Measurements from ENCODE around the gene MGRN1. TPM values are rescaled to one million over a fixed set of nuclear protein-coding genes. Genes with fewer than 3 reads are reported as not detected.
A peak's percentile ranks its signal among the peaks of the same experiment; 100 is the strongest.

MGRN1 gene
- total and polyA plus RNA-seq, 12 donors: 19.2 to 73.5 (median 40.8) TPM

DNA sequence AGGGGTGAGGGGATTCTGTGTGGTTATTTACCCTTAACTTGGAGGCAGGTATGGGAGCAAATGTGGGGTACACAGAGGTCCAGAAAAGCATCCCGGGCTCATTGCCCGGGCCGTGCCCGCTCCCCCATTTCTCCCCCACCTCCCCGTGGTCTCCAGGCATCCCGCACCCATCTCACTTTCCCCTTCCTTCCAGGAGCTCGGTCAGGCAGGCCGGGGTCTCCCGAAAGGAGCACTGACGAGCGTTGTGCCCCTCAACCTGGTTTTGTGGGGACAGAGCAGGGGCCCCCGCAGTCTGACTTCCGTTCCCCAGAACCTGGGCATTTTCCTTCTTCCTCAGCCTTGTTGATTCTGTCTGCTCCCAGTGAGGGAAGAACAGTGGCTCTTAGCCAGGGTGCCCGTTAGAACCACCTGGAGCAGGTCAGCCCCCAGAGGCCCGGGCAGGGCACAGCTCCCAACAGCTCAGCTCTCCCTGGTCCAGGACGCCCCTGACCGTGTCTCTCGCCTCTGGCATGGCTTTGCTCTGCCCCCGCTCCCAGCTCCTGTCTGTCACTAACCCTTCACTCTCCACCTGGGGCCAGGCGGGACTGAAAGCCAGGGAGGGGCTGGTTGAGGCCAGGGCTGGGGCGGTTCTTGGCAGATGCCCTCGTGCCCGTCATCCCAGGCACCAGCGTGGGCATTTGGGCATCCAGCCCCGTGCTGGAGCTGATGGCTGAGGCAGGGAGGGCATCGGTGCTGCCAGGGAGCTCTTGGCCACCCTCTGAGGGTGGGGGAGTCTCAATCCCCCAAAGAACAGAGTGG, 56.2 kb downstream of the MGRN1 start:
- 71 to 78% methylated on average over 26 of the region's 26 CpGs for WGBS, 2 donors
- DNase-seq (peak; percentile 61 to 79), ATAC-seq (peak; percentile 26 to 73 (median 50))
- H3K36me3 ChIP-seq: peaks cover 0 to 84% (median 5%) of the 10 kb centered on the region in 9 donors
- H3K27me3 ChIP-seq: no peaks in the 10 kb centered on the region
- peaks cover 5 to 70% (median 28%) of the 10 kb centered on the region in 9 donors for H3K4me1 ChIP-seq
- peak overlapping the region in 9 of 10 donors; percentile 11 to 45 (median 40) for H3K4me3 ChIP-seq
- H3K27ac ChIP-seq: peak overlapping the region in 9 of 10 donors; percentile 67 to 91 (median 80)
- TF ChIP-seq, protein P1, sequence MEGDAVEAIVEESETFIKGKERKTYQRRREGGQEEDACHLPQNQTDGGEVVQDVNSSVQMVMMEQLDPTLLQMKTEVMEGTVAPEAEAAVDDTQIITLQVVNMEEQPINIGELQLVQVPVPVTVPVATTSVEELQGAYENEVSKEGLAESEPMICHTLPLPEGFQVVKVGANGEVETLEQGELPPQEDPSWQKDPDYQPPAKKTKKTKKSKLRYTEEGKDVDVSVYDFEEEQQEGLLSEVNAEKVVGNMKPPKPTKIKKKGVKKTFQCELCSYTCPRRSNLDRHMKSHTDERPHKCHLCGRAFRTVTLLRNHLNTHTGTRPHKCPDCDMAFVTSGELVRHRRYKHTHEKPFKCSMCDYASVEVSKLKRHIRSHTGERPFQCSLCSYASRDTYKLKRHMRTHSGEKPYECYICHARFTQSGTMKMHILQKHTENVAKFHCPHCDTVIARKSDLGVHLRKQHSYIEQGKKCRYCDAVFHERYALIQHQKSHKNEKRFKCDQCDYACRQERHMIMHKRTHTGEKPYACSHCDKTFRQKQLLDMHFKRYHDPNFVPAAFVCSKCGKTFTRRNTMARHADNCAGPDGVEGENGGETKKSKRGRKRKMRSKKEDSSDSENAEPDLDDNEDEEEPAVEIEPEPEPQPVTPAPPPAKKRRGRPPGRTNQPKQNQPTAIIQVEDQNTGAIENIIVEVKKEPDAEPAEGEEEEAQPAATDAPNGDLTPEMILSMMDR (IDR thresholded peaks at IDR 0.05): no peak
- intact Hi-C loops (cut with DNase I): loop anchor here in 1 of 10 donors (10.0 kb wide), 1 partner anchor 166 kb away; no protein-coding TSS in a partner anchor
- no peaks in the 10 kb centered on the region for H3K9me3 ChIP-seq

DNA sequence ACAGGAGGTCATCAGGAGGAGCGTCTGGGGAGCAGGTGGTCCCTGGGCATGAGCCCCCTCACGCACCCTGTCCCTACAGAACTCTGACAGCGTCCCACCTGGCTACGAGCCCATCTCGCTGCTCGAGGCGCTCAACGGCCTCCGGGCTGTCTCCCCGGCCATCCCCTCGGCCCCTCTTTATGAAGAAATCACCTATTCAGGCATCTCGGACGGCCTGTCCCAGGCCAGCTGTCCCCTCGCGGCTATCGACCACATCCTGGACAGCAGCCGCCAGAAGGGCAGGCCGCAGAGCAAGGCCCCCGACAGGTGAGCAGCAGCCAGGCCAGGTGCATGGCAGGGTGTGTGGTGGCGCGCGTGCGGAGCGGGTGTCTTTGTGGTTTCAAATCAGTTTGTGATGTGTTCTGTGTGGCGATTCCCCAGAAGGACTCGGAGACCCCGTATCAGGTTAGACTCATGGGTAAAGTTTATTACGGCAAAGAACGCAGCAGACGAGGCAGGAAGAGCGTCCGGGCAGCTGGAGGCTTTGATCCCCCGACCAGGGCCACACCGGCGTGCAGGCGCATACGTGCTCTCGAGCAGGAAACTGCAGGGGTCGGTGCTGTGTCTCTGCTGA, 57.0 kb downstream of the MGRN1 start:
- H3K4me3 ChIP-seq: peak overlapping the region in 1 of 10 donors; percentile 45
- TF ChIP-seq, protein P1 (IDR thresholded peaks at IDR 0.05): no peak
- no peaks in the 10 kb centered on the region for H3K9me3 ChIP-seq
- peak overlapping the region in 8 of 10 donors; percentile 67 to 91 (median 82) for H3K27ac ChIP-seq
- H3K4me1 ChIP-seq: peaks cover 5 to 63% (median 28%) of the 10 kb centered on the region in 9 donors
- peaks cover 0 to 86% (median 6%) of the 10 kb centered on the region in 9 donors for H3K36me3 ChIP-seq
- intact Hi-C loops (cut with DNase I): loop anchor here in 1 of 10 donors (2.0 to 10.0 kb wide), 2 partner anchors 65 to 167 kb away; no protein-coding TSS in a partner anchor
- WGBS, 2 donors: 83 to 88% methylated on average over 39 of the region's 39 CpGs
- DNase-seq (peak in 1 of 2 donors; percentile 10), ATAC-seq (no peak)
- H3K27me3 ChIP-seq: no peaks in the 10 kb centered on the region

DNA sequence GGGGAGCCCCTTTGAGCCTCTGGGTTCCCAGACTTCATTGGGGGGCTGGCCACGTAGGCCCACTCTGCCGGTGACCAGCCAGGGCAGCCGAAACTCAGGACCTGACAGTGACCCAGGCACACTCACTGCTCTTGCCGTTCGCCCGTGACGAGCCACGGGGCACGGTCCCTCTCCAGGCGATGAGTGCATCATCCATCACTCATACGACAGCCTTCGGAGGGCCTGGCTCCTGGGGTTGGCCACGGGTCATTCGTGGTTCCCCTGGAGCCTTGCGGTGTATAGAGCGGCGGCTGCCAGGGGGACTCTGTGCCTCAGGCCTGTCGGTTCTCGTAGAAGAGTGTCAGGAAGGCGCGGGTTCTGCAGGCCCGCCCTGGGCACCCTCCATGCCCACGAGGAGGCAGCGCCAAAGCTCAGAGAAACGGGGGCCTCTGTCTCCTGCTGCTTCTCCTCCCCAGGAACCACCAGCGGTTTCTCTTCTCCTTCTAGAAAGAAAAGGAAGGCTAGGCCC, 57.5 kb downstream of the MGRN1 start:
- no peak for DNase-seq
- peaks cover 0 to 86% (median 11%) of the 10 kb centered on the region in 9 donors for H3K36me3 ChIP-seq
- no peak overlapping the region for H3K4me3 ChIP-seq
- no peak for ATAC-seq
- WGBS, 2 donors: 77 to 78% methylated on average over 25 to 26 of the region's 26 CpGs
- no peak overlapping the region for H3K27ac ChIP-seq
- TF ChIP-seq, protein P1 (IDR thresholded peaks at IDR 0.05): no peak
- H3K27me3 ChIP-seq: no peaks in the 10 kb centered on the region
- H3K9me3 ChIP-seq: no peaks in the 10 kb centered on the region
- peaks cover 5 to 57% (median 28%) of the 10 kb centered on the region in 9 donors for H3K4me1 ChIP-seq
- intact Hi-C loops (cut with DNase I): loop anchor here in 1 of 10 donors (2.0 to 10.0 kb wide), 2 partner anchors 65 to 167 kb away; no protein-coding TSS in a partner anchor
